ENCODE measurements around the gene PPP1R37. TPM values are rescaled to one million over a fixed set of nuclear protein-coding genes. Genes with fewer than 3 reads are reported as not detected.

Gene PPP1R37
- total and polyA plus RNA-seq, 2 donors, result 16.8 to 31.6 TPM

- no peaks in the 10 kb centered on the region for H3K4me1 ChIP-seq (ENCODE audit: insufficient read depth)
- H3K4me3 ChIP-seq (ENCODE audit: low read depth, low read length), result no peak overlapping the region
- no peak overlapping the region for H3K27ac ChIP-seq (ENCODE audit: low read depth)
- WGBS, result 83% methylated on average over 11 of the region's 11 CpGs
- no peaks in the 10 kb centered on the region for H3K36me3 ChIP-seq (ENCODE audit: insufficient read depth)
- no peak for DNase-seq (ENCODE audit: extremely low spot score)
Observed at GRCh38 chr19:45121827-45122345, 28.9 kb downstream of the PPP1R37 start.

- no peak overlapping the region for H3K27ac ChIP-seq (ENCODE audit: low read depth)
- no peaks in the 10 kb centered on the region for H3K36me3 ChIP-seq (ENCODE audit: insufficient read depth)
- no peak for DNase-seq (ENCODE audit: extremely low spot score)
- H3K4me3 ChIP-seq (ENCODE audit: low read depth, low read length), result no peak overlapping the region
- WGBS, result 83% methylated on average over 6 of the region's 6 CpGs
- no peaks in the 10 kb centered on the region for H3K4me1 ChIP-seq (ENCODE audit: insufficient read depth)
Observed at GRCh38 chr19:45122832-45123231, 29.9 kb downstream of the PPP1R37 start.

- 50% methylated on average over 9 of the region's 9 CpGs for WGBS
- no peak overlapping the region for H3K4me3 ChIP-seq (ENCODE audit: low read depth, low read length)
- peak; percentile 51 for DNase-seq (ENCODE audit: extremely low spot score)
Observed at GRCh38 chr19:45123440-45123850, 30.5 kb downstream of the PPP1R37 start.

GRCh38 chr19:45124021-45124420 lies 31.0 kb downstream of the PPP1R37 start:
- H3K27ac ChIP-seq (ENCODE audit: low read depth), result no peak overlapping the region
- WGBS, result 73% methylated on average over 6 of the region's 6 CpGs
- H3K4me1 ChIP-seq (ENCODE audit: insufficient read depth), result no peaks in the 10 kb centered on the region
- no peak overlapping the region for H3K4me3 ChIP-seq (ENCODE audit: low read depth, low read length)
- no peak for DNase-seq (ENCODE audit: extremely low spot score)
- no peaks in the 10 kb centered on the region for H3K36me3 ChIP-seq (ENCODE audit: insufficient read depth)

More at GRCh38 chr19:45123440-45123850, 30.5 kb downstream of the PPP1R37 start:
- Histone ChIP-seq H3K27ac (ENCODE audit: low read depth) (no peak overlapping the region), H3K36me3 (ENCODE audit: insufficient read depth) (no peaks in the 10 kb centered on the region), H3K4me1 (ENCODE audit: insufficient read depth) (no peaks in the 10 kb centered on the region)

GRCh38 chr19:45125360-45125759 lies 32.4 kb downstream of the PPP1R37 start:
- Histone ChIP-seq H3K27ac (ENCODE audit: low read depth) (no peak overlapping the region), H3K4me3 (ENCODE audit: low read depth, low read length) (no peak overlapping the region), H3K4me1 (ENCODE audit: insufficient read depth) (no peaks in the 10 kb centered on the region), H3K36me3 (ENCODE audit: insufficient read depth) (no peaks in the 10 kb centered on the region)
- 93% methylated on average over 9 of the region's 9 CpGs for WGBS
- no peak for DNase-seq (ENCODE audit: extremely low spot score)

- no peak overlapping the region for H3K27ac ChIP-seq (ENCODE audit: low read depth)
- DNase-seq (ENCODE audit: extremely low spot score), result no peak
- H3K4me3 ChIP-seq (ENCODE audit: low read depth, low read length), result no peak overlapping the region
- 58% methylated on average over 12 of the region's 12 CpGs for WGBS
- H3K36me3 ChIP-seq (ENCODE audit: insufficient read depth), result no peaks in the 10 kb centered on the region
- H3K4me1 ChIP-seq (ENCODE audit: insufficient read depth), result no peaks in the 10 kb centered on the region
Observed at GRCh38 chr19:45125975-45126493, 33.1 kb downstream of the PPP1R37 start.

- Histone ChIP-seq H3K4me3 (ENCODE audit: low read depth, low read length) (no peak overlapping the region), H3K27ac (ENCODE audit: low read depth) (no peak overlapping the region), H3K36me3 (ENCODE audit: insufficient read depth) (no peaks in the 10 kb centered on the region), H3K4me1 (ENCODE audit: insufficient read depth) (no peaks in the 10 kb centered on the region)
- no peak for DNase-seq (ENCODE audit: extremely low spot score)
- 88% methylated on average over 7 of the region's 7 CpGs for WGBS
Observed at GRCh38 chr19:45126654-45127053, 33.7 kb downstream of the PPP1R37 start.

GRCh38 chr19:45128146-45128545 lies 35.2 kb downstream of the PPP1R37 start:
- H3K4me1 ChIP-seq (ENCODE audit: insufficient read depth), result no peaks in the 10 kb centered on the region
- DNase-seq (ENCODE audit: extremely low spot score), result no peak
- 91% methylated on average over 5 of the region's 5 CpGs for WGBS
- no peaks in the 10 kb centered on the region for H3K36me3 ChIP-seq (ENCODE audit: insufficient read depth)
- no peak overlapping the region for H3K4me3 ChIP-seq (ENCODE audit: low read depth, low read length)
- H3K27ac ChIP-seq (ENCODE audit: low read depth), result no peak overlapping the region

GRCh38 chr19:45128806-45129205 lies 35.8 kb downstream of the PPP1R37 start:
- Histone ChIP-seq H3K27ac (ENCODE audit: low read depth) (no peak overlapping the region), H3K4me1 (ENCODE audit: insufficient read depth) (no peaks in the 10 kb centered on the region), H3K36me3 (ENCODE audit: insufficient read depth) (no peaks in the 10 kb centered on the region), H3K4me3 (ENCODE audit: low read depth, low read length) (no peak overlapping the region)
- DNase-seq (ENCODE audit: extremely low spot score), result no peak
- WGBS, result 93% methylated on average over 5 of the region's 5 CpGs

GRCh38 chr19:45130236-45130635 lies 37.3 kb downstream of the PPP1R37 start:
- no peak for DNase-seq (ENCODE audit: extremely low spot score)
- Histone ChIP-seq H3K4me3 (ENCODE audit: low read depth, low read length) (no peak overlapping the region), H3K27ac (ENCODE audit: low read depth) (no peak overlapping the region), H3K4me1 (ENCODE audit: insufficient read depth) (no peaks in the 10 kb centered on the region), H3K36me3 (ENCODE audit: insufficient read depth) (no peaks in the 10 kb centered on the region)
- 87% methylated on average over 13 of the region's 13 CpGs for WGBS

GRCh38 chr19:45130888-45131615 lies 38.1 kb downstream of the PPP1R37 start:
- no peaks in the 10 kb centered on the region for H3K36me3 ChIP-seq (ENCODE audit: insufficient read depth)

GRCh38 chr19:45133661-45134060 lies 40.7 kb downstream of the PPP1R37 start:
- Histone ChIP-seq H3K4me3 (ENCODE audit: low read depth, low read length) (no peak overlapping the region), H3K27ac (ENCODE audit: low read depth) (no peak overlapping the region), H3K4me1 (ENCODE audit: insufficient read depth) (no peaks in the 10 kb centered on the region), H3K36me3 (ENCODE audit: insufficient read depth) (no peaks in the 10 kb centered on the region)
- DNase-seq (ENCODE audit: extremely low spot score), result no peak
- WGBS, result 87% methylated on average over 8 of the region's 8 CpGs

More at GRCh38 chr19:45130888-45131615, 38.1 kb downstream of the PPP1R37 start:
- Histone ChIP-seq H3K4me1 (ENCODE audit: insufficient read depth) (no peaks in the 10 kb centered on the region), H3K4me3 (ENCODE audit: low read depth, low read length) (no peak overlapping the region), H3K27ac (ENCODE audit: low read depth) (no peak overlapping the region)
- DNase-seq (ENCODE audit: extremely low spot score), result no peak
- WGBS, result 69% methylated on average over 13 of the region's 13 CpGs

GRCh38 chr19:45135176-45135885 lies 42.4 kb downstream of the PPP1R37 start:
- no peak overlapping the region for H3K4me3 ChIP-seq (ENCODE audit: low read depth, low read length)
- 95% methylated on average over 21 of the region's 21 CpGs for WGBS

More at GRCh38 chr19:45135176-45135885, 42.4 kb downstream of the PPP1R37 start:
- Histone ChIP-seq H3K4me1 (ENCODE audit: insufficient read depth) (no peaks in the 10 kb centered on the region), H3K36me3 (ENCODE audit: insufficient read depth) (peaks cover 1% of the 10 kb centered on the region), H3K27ac (ENCODE audit: low read depth) (no peak overlapping the region)
- DNase-seq (ENCODE audit: extremely low spot score), result no peak

Measured in urinary bladder (tissue), 4 donors.